Lower leg skin (tissue), 3 donors: ENCODE measurements around the gene LARGE2.

Experiments
- POLR2A ChIP-seq, 2 donors: fragments of 450-650 bp; IDR thresholded peaks; one replicate each; pipeline ENCODE4 v1.6.1; 2016 to 2017; ENCODE audit warnings: antibody characterized with exemption in 2 of 2, mild to moderate bottlenecking in 1 of 2, moderate library complexity in 1 of 2
- TF ChIP-seq, protein P1 (sequence below), 3 donors: fragments of 450-650 bp; IDR thresholded peaks; one replicate each; pipeline ENCODE4 v1.5.1; 2016; ENCODE audit warnings: antibody characterized with exemption in 3 of 3, mild to moderate bottlenecking in 3 of 3, moderate library complexity in 2 of 3

GRCh38 chr11:45901626-45902025 is 20.8 kb upstream of the LARGE2 start:
- TF ChIP-seq, protein P1, sequence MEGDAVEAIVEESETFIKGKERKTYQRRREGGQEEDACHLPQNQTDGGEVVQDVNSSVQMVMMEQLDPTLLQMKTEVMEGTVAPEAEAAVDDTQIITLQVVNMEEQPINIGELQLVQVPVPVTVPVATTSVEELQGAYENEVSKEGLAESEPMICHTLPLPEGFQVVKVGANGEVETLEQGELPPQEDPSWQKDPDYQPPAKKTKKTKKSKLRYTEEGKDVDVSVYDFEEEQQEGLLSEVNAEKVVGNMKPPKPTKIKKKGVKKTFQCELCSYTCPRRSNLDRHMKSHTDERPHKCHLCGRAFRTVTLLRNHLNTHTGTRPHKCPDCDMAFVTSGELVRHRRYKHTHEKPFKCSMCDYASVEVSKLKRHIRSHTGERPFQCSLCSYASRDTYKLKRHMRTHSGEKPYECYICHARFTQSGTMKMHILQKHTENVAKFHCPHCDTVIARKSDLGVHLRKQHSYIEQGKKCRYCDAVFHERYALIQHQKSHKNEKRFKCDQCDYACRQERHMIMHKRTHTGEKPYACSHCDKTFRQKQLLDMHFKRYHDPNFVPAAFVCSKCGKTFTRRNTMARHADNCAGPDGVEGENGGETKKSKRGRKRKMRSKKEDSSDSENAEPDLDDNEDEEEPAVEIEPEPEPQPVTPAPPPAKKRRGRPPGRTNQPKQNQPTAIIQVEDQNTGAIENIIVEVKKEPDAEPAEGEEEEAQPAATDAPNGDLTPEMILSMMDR (IDR thresholded peaks at IDR 0.05), result no peak
- TF ChIP-seq POLR2A (IDR thresholded peaks at IDR 0.05), result no peak
